ENCODE data around the gene NINL.

NINL gene

GRCh38 chr20:25418776-25419175 is 166.6 kb downstream of the NINL start:
- no peak for DNase-seq (ENCODE audit: low spot score)

GRCh38 chr20:25408890-25409289 is 176.4 kb downstream of the NINL start:
- DNase-seq (ENCODE audit: low spot score), result no peak

GRCh38 chr20:25408170-25408547 is 177.2 kb downstream of the NINL start:
- DNase-seq (ENCODE audit: low spot score), result no peak

GRCh38 chr20:25407311-25408169 is 177.8 kb downstream of the NINL start, which contains the start of gene GINS1:
TSS of gene GINS1 (plus strand) at chr20:25407673. CDS start at chr20:25407821, 148 bp downstream.
- DNase-seq (ENCODE audit: low spot score), result peak; percentile 97

Small RNAs within 50 kb of the gene (small RNA-seq; reads per million reads assigned to genes)
- gene RNU6ATAC17P, result 0 reads per million in 2 experiments

Measured in SK-N-DZ (cell line).